Epithelial cell of prostate (primary cell): ENCODE data around the gene UBASH3B.

ENCODE experiments used
- DNase-seq: peaks from one replicate; pipeline ENCODE4 v3.0.0-alpha.2; 2011; ENCODE audit warnings: low read depth, low spot score
- H3K27ac ChIP-seq: fragments of 450-650 bp; 2 replicates; pipeline ENCODE4 v1.5.1; 2017; ENCODE audit warnings: mild to moderate bottlenecking

Gene UBASH3B

GRCh38 chr11:122746611-122747244 is 91.2 kb downstream of the UBASH3B start:
- no peak overlapping the region for H3K27ac ChIP-seq

GRCh38 chr11:122747351-122747781 is 91.8 kb downstream of the UBASH3B start:
- no peak for DNase-seq
- no peak overlapping the region for H3K27ac ChIP-seq

More at GRCh38 chr11:122746611-122747244, 91.2 kb downstream of the UBASH3B start:
- DNase-seq, result no peak

GRCh38 chr11:122749005-122749687 is 93.6 kb downstream of the UBASH3B start:
- DNase-seq, result peak; percentile 68
- H3K27ac ChIP-seq, result peak overlapping the region; percentile 0

- H3K27ac ChIP-seq, result no peak overlapping the region
- DNase-seq, result no peak
Observed at GRCh38 chr11:122750049-122750448, 94.5 kb downstream of the UBASH3B start.

DNA sequence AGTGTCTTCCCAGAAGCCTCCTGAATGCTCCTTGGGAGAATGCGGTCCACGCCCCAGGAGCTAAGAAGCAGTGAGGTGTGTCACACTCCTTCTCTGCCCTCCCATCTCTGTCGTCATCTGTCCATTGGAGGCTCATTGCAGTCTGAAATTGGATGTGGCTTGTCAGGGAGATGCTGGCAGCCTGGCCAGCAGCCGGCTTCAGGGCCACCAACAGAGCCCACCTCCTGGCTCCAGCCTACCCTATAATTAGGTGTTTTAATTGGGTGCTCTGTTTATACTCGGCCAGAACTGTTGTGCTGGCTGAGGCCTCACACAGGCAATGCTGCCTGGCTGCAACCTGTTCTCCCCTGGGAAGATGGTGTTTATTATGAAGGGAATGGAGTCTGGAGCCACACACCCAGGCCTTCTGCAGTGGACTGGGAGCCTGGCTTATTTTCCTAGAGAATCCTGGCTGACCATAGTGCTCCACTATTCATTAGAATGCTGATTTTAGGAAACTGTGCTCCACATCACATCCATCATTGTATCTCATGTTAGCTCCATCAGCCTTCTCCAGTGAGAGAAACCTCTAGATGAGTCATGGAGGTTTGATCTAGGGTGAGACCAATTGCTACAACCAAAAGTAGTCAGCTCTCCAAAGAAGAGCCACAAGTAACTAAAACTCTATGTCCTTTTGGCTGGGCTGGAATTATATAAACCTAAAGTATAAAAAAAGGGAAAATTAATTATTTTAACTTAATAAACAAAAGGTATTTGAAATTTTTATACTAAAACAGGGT is 96.0 kb downstream of the UBASH3B start:
- no peak for DNase-seq
- H3K27ac ChIP-seq, result no peak overlapping the region

- no peak overlapping the region for H3K27ac ChIP-seq
- DNase-seq, result no peak
Observed at GRCh38 chr11:122754028-122754427, 98.5 kb downstream of the UBASH3B start.

DNA sequence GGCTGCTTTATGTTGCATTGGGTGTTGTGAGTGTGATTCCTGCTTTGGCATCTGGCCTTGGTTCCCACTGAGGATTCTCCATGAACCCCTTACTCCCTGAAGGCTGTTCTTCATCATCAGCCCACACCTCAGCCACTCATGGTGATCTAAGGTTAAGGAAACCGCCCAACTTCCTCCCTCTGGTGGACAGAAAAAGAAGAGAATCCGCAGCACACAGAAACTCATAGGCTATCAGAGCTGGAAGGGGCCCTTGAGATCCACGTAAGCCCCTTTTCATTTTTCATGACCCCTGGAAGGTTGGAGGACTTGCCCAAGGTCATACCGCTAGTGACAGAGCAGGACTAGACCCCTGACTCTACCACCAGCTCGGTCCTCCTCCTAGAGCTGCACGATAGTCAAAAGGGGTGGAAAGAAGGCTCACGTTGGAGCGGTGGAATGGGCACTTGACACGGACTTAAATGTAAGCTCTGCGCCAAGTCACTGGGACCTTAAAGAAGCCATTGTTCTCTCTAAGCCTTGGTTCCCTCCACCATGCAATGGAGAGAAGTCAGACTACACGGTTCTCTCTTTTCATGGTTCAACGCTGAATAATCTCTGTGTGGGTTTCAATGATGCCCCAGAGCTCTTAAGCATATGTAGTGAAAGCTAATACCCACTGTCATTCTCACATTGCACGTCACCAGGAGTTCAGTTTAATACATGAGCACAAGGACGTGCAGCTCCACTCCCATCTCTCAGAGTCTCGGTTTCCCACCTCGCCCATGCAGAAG is 99.2 kb downstream of the UBASH3B start:
- no peak overlapping the region for H3K27ac ChIP-seq
- no peak for DNase-seq

GRCh38 chr11:122755409-122755808 is 99.9 kb downstream of the UBASH3B start:
- DNase-seq, result no peak
- no peak overlapping the region for H3K27ac ChIP-seq

DNA sequence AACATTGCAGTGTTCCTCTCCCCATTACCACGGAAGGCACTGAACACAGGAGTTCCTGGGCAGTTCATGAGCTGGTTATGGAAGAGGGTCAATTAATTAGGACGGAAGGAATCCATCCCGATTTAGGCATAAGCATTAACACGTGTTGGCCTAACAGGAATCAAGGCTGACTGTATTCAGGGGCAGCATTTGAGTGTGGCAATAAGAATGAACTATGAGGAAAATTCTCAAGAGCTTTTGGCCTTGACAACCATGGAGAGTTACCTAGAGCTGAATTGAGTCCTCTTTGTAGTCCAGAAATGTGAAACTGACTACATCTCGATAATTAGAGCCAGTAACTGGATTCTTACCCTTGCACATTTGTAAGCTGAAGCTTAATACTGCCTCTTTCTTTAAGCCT is 100.4 kb downstream of the UBASH3B start:
- no peak overlapping the region for H3K27ac ChIP-seq
- DNase-seq, result no peak

DNA sequence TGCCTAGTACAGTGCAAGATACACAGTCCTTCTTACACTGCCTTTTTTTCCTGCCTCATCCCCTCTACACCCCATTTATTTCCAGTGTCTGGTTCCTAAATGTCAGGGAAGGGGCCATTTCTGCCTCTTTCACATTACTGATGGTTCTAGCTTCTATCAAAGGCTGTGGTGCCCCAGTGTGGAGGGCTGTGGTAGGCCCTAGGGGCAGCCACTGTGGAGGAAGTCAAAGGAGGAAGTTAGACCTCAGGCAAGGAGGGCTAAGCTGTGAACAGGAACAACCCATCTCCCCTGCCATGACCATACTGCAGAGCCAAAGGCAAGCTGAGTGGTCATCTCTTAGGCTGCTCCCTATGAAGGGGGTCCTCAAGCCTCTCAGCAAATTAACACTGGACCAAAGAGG is 100.9 kb downstream of the UBASH3B start:
- DNase-seq, result no peak
- no peak overlapping the region for H3K27ac ChIP-seq

GRCh38 chr11:122757201-122757600 is 101.7 kb downstream of the UBASH3B start:
- DNase-seq, result no peak
- no peak overlapping the region for H3K27ac ChIP-seq

- no peak for DNase-seq
- H3K27ac ChIP-seq, result peak overlapping the region; percentile 21
Observed at GRCh38 chr11:122758339-122758738, 102.8 kb downstream of the UBASH3B start.

DNA sequence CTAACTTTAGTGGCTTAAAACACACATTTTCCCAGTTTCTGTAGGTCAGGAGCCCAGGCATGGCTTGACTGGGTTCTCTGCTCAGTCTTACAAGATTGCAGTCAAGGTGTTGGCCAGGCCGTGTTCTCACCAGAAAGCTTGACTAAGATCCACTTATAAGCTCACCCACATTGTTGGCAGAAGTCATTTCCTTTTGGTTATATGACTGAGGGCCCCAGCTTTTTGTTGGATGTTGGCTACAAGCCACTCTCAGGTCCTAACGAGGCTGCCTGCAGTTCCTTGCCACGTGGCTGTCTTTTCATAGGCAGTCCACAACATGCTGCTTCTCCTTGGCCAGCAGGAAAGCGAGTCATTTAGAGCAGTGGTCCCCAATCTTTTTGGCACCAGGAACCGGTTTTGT is 103.5 kb downstream of the UBASH3B start:
- peak overlapping the region; percentile 21 for H3K27ac ChIP-seq

GRCh38 chr11:122763108-122763507 is 107.6 kb downstream of the UBASH3B start:
- no peak overlapping the region for H3K27ac ChIP-seq
- DNase-seq, result no peak

More for the DNA sequence above, 103.5 kb downstream of the UBASH3B start:
- peak; percentile 56 for DNase-seq

DNA sequence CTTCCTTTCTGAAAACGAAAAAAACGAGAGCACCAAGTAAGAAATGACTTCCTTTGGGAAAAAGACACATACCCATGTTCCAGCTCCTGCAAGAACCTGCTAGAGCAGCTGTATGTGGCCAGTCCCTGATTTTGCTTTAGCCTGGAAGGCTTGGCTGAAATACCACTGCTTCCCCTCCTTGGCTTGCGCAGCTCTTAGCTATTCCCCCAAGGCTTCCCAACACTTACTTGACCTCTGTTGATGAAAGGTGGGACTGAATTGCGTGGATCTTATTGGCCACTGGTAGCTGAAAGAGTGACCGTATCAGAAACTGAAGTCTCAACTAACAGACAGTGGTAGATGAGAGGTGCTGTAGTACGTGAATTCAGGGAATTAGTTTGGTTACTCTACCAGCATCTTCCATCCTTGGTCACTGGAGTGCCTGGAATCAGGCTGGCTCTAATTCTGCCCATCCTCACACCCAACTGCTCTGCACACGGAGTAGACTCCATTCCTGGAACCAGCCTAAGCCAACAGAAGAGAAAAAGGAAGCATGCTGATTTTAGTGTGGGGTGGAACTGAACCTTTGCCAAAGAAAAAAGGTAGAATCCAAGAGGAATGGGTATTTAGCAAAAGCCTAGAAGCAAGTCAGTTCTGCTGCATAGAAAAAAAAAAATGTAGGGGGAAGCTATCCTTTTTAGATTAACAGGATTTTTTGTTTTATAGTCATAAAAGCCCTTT is 109.0 kb downstream of the UBASH3B start:
- DNase-seq, result no peak
- peak overlapping the region; percentile 57 for H3K27ac ChIP-seq

DNA sequence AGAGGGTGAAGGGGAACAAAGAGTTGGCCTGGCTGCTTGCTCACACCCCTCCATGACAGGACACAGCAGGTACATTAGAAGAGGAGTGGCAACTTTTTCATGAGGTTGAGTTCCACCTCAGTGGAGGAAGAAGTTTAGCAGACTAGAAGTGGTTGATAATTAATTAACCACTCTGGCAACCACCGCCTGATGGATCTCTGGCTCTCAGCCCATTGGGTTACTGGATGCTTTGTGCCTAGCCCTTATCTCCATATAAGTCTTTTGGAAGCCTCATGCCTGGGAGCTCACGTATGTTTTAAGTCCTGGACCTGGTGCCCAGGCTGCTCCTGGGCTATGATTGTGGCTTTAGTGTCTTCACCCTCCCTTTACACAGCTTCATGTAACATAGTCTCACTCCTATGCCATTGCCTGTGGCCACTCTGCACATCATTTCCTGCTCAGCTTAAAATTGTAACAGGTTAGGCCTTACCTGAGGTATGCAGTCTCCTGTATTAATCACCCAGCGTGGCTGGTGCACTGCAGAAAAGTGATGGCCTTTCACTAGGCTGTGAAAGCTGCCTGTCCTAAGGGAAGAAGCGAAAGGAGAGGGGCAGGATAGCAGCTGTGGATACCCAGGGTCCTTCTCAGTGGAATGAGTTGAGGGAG is 110.1 kb downstream of the UBASH3B start:
- DNase-seq, result no peak
- H3K27ac ChIP-seq, result peak overlapping the region; percentile 57

DNA sequence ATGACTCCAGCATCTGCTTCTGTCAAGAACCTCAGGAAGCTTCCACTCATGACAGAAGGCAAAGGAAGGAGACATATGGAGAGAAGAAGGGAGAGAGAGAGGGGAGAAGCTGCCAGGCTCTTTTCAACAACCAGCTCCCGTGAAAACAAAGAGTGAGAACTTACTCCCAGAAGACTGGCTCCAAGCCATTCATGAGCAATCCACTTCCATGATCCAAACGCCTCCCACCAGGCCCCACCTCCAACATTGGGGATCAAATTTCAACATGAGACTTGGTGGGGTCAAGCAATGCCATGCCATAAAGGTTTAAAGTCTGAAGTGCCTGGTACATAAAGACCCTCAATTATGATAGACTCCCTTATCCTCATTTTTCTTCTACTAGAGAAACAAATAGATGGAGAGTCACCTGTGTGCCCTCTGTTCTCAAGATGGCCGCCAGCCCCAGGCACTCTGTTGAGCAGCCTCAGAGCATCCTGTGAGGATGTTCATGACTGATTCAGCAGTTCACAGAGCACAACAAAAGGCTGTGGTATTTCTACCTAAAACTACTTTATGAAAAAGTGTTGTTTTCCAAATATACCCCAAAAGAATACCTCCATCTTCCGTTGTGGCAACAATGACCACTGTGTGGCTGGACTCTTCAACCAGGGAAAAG is 113.7 kb downstream of the UBASH3B start:
- no peak overlapping the region for H3K27ac ChIP-seq
- DNase-seq, result no peak

DNA sequence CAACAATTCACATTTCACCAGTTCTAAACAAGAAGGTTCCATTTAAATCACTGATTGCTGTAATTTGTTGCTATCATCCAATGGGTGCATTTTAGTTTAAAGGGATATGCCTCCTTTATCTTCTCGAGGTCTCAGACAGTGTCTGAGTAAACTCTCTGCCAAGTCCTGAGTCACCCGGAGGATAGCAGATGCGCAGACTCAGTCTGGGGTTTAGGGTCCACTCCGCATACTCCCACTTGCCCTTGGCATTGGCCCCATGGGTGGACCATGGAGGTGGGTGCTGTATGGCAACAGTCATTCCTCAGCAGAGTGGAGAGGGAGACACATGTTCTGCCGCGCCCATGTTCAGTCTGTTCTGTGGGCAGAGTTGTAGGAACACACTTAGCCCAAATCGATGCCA is 117.4 kb downstream of the UBASH3B start:
- no peak for DNase-seq
- no peak overlapping the region for H3K27ac ChIP-seq

DNA sequence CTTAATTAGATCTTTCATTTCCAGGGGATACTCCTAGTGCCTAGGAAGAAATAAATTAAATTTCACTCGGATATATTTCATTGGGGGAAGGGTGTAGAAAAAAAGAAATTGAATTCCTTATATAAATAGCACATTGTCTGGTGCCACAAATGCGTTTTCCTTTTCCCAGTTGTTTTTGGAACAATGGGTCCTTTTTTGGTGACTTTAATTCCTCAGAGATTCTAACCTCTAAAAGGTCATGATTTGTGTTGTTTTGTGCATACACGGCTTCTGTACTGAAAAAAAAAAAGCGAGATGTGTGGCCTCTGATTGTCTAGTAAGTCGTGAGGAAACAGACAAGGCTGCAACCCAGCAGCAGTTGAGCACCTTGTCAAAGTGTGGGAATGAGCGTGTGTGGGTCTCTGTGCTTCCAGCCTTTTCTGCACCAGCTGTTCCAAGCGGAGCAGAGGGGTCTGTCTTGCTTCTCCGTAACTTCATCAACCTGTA is 118.3 kb downstream of the UBASH3B start:
- DNase-seq, result no peak
- H3K27ac ChIP-seq, result no peak overlapping the region
